Activated B cell treated with CpG ODN at 0.5 μM for 24 hours (primary cell): Measurements from ENCODE around the gene SLC24A4. TPM values are rescaled to one million over a fixed set of nuclear protein-coding genes. Genes with fewer than 3 reads are reported as not detected.

ENCODE experiments used
- ATAC-seq: fragments of 200-7000 bp; cut with Tn5 transposase; one replicate; pipeline ENCODE4 v1.10.0; 2021; ENCODE audit warnings: low read depth, mild to moderate bottlenecking, moderate library complexity
- CTCF ChIA-PET: fragments of 350-600 bp; sonication (Branson Sonifier 250); formaldehyde crosslinking; loops from one replicate; lab custom pipeline; 2021; ENCODE audit warnings: antibody characterized with exemption; lab: Charles Lee
- POLR2A ChIA-PET: fragments of 350-600 bp; sonication (Branson Sonifier 250); formaldehyde crosslinking; loops from one replicate; lab custom pipeline; 2021; ENCODE audit warnings: antibody characterized with exemption; lab: Charles Lee
- DNase-seq: peaks from one replicate; pipeline ENCODE4 v3.0.0; 2022
- H3K27ac Mint-ChIP-seq: one replicate; pipeline ENCODE4 v1.8.0; 2020; ENCODE audit warnings: mixed read lengths
- H3K27me3 Mint-ChIP-seq: one replicate; pipeline ENCODE4 v1.8.0; 2021; ENCODE audit warnings: mixed read lengths
- H3K36me3 Mint-ChIP-seq: one replicate; pipeline ENCODE4 v1.8.0; 2021; ENCODE audit warnings: low read depth, mixed read lengths
- H3K4me1 Mint-ChIP-seq: one replicate; pipeline ENCODE4 v1.8.0; 2021; ENCODE audit warnings: mixed read lengths
- H3K4me3 Mint-ChIP-seq: one replicate; pipeline ENCODE4 v1.8.0; 2020; ENCODE audit warnings: mild to moderate bottlenecking, mixed read lengths
- H3K9me3 Mint-ChIP-seq: one replicate; pipeline ENCODE4 v1.8.0; 2020; ENCODE audit warnings: mixed read lengths
- CTCF ChIP-seq: fragments of 200-600 bp; IDR thresholded peaks from one replicate; pipeline ENCODE4 v1.8.0; 2022; ENCODE audit warnings: antibody characterized with exemption, mild to moderate bottlenecking
- intact Hi-C: fragments of 100-400 bp; cut with micrococcal nuclease; formaldehyde crosslinking; loops from one replicate; pipeline ENCODE4 v1.15.1; 2024
- total RNA-seq: library from RNA; stranded (reverse); gene quantifications from 2 replicates; pipeline ENCODE4 v1.2.3, GENCODE V29; 2022

Gene SLC24A4
- total RNA-seq, 1 donor from 2014 or later = 0.09 TPM

GRCh38 chr14:92385561-92385960, 62.6 kb downstream of the SLC24A4 start:
- POLR2A ChIA-PET = no interaction called here
- Mint-ChIP-seq H3K9me3 (no peaks in the 10 kb centered on the region), H3K4me1 (no peaks in the 10 kb centered on the region), H3K4me3 (no peak overlapping the region), H3K36me3 (no peaks in the 10 kb centered on the region), H3K27ac (no peak overlapping the region), H3K27me3 (peaks cover 10% of the 10 kb centered on the region)
- CTCF ChIA-PET = no interaction called here
- intact Hi-C loops = no loop called here
- DNase-seq (no peak), ATAC-seq (no peak)
- no peak for TF ChIP-seq CTCF

- peaks cover 10% of the 10 kb centered on the region for H3K27me3 Mint-ChIP-seq
- POLR2A ChIA-PET = no interaction called here
- DNase-seq (no peak), ATAC-seq (no peak)
- H3K27ac Mint-ChIP-seq = no peak overlapping the region
- H3K4me1 Mint-ChIP-seq = no peaks in the 10 kb centered on the region
- CTCF ChIA-PET = no interaction called here
- H3K4me3 Mint-ChIP-seq = no peak overlapping the region
- intact Hi-C loops = no loop called here
- no peaks in the 10 kb centered on the region for H3K36me3 Mint-ChIP-seq
- no peaks in the 10 kb centered on the region for H3K9me3 Mint-ChIP-seq
- no peak for TF ChIP-seq CTCF
Measured at GRCh38 chr14:92386165-92386564, 63.2 kb downstream of the SLC24A4 start.

- Mint-ChIP-seq H3K4me3 (no peak overlapping the region), H3K9me3 (no peaks in the 10 kb centered on the region), H3K27me3 (peaks cover 13% of the 10 kb centered on the region), H3K27ac (no peak overlapping the region), H3K36me3 (no peaks in the 10 kb centered on the region), H3K4me1 (no peaks in the 10 kb centered on the region)
- ChIA-PET CTCF (no interaction called here), POLR2A (no interaction called here)
- intact Hi-C loops = no loop called here
- DNase-seq (no peak), ATAC-seq (no peak)
- no peak for TF ChIP-seq CTCF
Measured at GRCh38 chr14:92386637-92387036, 63.7 kb downstream of the SLC24A4 start.

GRCh38 chr14:92387578-92387977, 64.6 kb downstream of the SLC24A4 start:
- ChIA-PET POLR2A (no interaction called here), CTCF (no interaction called here)
- H3K36me3 Mint-ChIP-seq = no peaks in the 10 kb centered on the region
- intact Hi-C loops = no loop called here
- H3K4me3 Mint-ChIP-seq = no peak overlapping the region
- H3K27me3 Mint-ChIP-seq = peaks cover 22% of the 10 kb centered on the region
- ATAC-seq = no peak
- H3K9me3 Mint-ChIP-seq = no peaks in the 10 kb centered on the region
- no peak overlapping the region for H3K27ac Mint-ChIP-seq
- H3K4me1 Mint-ChIP-seq = no peaks in the 10 kb centered on the region
- TF ChIP-seq CTCF = no peak
- no peak for DNase-seq

GRCh38 chr14:92389598-92390158, 66.7 kb downstream of the SLC24A4 start:
- POLR2A ChIA-PET = no interaction called here
- Mint-ChIP-seq H3K27me3 (peaks cover 22% of the 10 kb centered on the region), H3K4me3 (no peak overlapping the region), H3K9me3 (no peaks in the 10 kb centered on the region), H3K4me1 (no peaks in the 10 kb centered on the region), H3K27ac (no peak overlapping the region), H3K36me3 (no peaks in the 10 kb centered on the region)
- TF ChIP-seq CTCF = no peak
- no peak for DNase-seq
- no peak for ATAC-seq
- CTCF ChIA-PET = no interaction called here
- intact Hi-C loops = no loop called here
